GM20000 (cell line): ENCODE measurements around the gene MRPL51.

ENCODE experiments used
- DNase-seq: peaks from one replicate; pipeline ENCODE4 v3.0.0; 2012; ENCODE audit warnings: low spot score
- CTCF ChIP-seq: IDR thresholded peaks from 2 replicates; pipeline ENCODE4 v1.5.1; 2012; ENCODE audit warnings: mild to moderate bottlenecking, control low read depth; ENCODE audit errors: extremely low read depth, missing control alignments

MRPL51 gene

GRCh38 chr12:6452245-6452943 lies 40.7 kb downstream of the MRPL51 start:
- DNase-seq: no peak
- no peak for TF ChIP-seq CTCF

GRCh38 chr12:6451348-6452244 lies 41.5 kb downstream of the MRPL51 start, which contains the start of gene TAPBPL:
Gene TAPBPL (plus strand): TSS chr12:6452042. CDS start chr12:6452249, 207 bp downstream.
- DNase-seq: peak; percentile 73
- no peak for TF ChIP-seq CTCF

GRCh38 chr12:6450869-6451347 lies 42.2 kb downstream of the MRPL51 start:
- no peak for TF ChIP-seq CTCF
- no peak for DNase-seq

- no peak for TF ChIP-seq CTCF
- no peak for DNase-seq
Observed at GRCh38 chr12:6450091-6450868, 42.8 kb downstream of the MRPL51 start.

- TF ChIP-seq CTCF: no peak
- no peak for DNase-seq
Observed at GRCh38 chr12:6444704-6445688, 48.1 kb downstream of the MRPL51 start, which contains the start of gene CD27. Gene CD27 (plus strand): TSS chr12:6444955. CDS start chr12:6445096, 141 bp downstream.

- no peak for DNase-seq
- no peak for TF ChIP-seq CTCF
Observed at GRCh38 chr12:6444031-6444430, 49.0 kb downstream of the MRPL51 start.
